GM12878 (cell line): ENCODE results near the gene WWC2. TPM values are rescaled to one million over a fixed set of nuclear protein-coding genes. Genes with fewer than 3 reads are reported as not detected.
A peak's percentile ranks its signal among the peaks of the same experiment; 100 is the strongest.

Experiments used
- ATAC-seq: fragments of 200-7000 bp; cut with Tn5 transposase; 3 replicates; pipeline ENCODE4 v1.9.1; 2020; ENCODE audit warnings: mild to moderate bottlenecking, moderate library complexity
- BruUV-seq: library from RNA; stranded (reverse); fragments of 400-500 nt; replicated peaks from 2 replicates; lab custom pipeline; 2021; lab: Mats Ljungman, UMichigan
- CTCF ChIA-PET: fragments of 300-600 bp; sonication (Branson Sonifier 250); formaldehyde crosslinking; extraction: SDS; loops from one replicate; lab custom pipeline; 2021; ENCODE audit warnings: inconsistent platforms; lab: Yijun Ruan, JAX
- POLR2A ChIA-PET: fragments of 350-600 bp; formaldehyde crosslinking; extraction: SDS; loops from one replicate; lab custom pipeline; 2021; ENCODE audit warnings: inconsistent platforms; lab: Charles Lee
- RAD21 ChIA-PET: fragments of 300-600 bp; sonication (Branson Sonifier 250); formaldehyde crosslinking; loops from one replicate; lab custom pipeline; 2023; ENCODE audit warnings: antibody characterized with exemption; ENCODE audit not compliant: unreplicated experiment; lab: Charles Lee
- SMC1A ChIA-PET: fragments of 300-600 bp; sonication (Branson Sonifier 250); formaldehyde crosslinking; loops from one replicate; lab custom pipeline; 2023; ENCODE audit not compliant: unreplicated experiment, uncharacterized antibody; lab: Charles Lee
- DNase-seq: peaks from one replicate; pipeline ENCODE4 v3.0.0-alpha.2; 2011; ENCODE audit warnings: low read depth, low spot score
- FAIRE-seq: peaks from 3 replicates; lab custom pipeline; 2011; peaks lifted over from hg19 to GRCh38; lab: Jason Lieb, UNC
- H2AFZ ChIP-seq: 2 replicates; pipeline ENCODE4 v1.6.0; 2011; ENCODE audit warnings: low read depth, low read length, control low read depth; ENCODE audit not compliant: control insufficient read depth
- H3K27ac ChIP-seq: 2 replicates; pipeline ENCODE4 v1.5.1; 2011; ENCODE audit warnings: control low read depth; ENCODE audit not compliant: control insufficient read depth, insufficient read depth
- H3K27me3 ChIP-seq, 2 experiments: replicated peaks in 1 of 2; 2 replicates each; pipeline versions ENCODE4 v1.6.0 to v1.6.1; 2011; ENCODE audit warnings: low read length in 1 of 2; ENCODE audit not compliant: control insufficient read depth in 2 of 2, insufficient read depth in 2 of 2
- H3K36me3 ChIP-seq, 2 experiments: 2 replicates each; pipeline ENCODE4 v1.5.1; 2011; ENCODE audit warnings: low read length in 1 of 2; ENCODE audit not compliant: control insufficient read depth in 2 of 2, insufficient read depth in 2 of 2
- H3K4me1 ChIP-seq: 2 replicates; pipeline ENCODE4 v1.6.1; 2011; ENCODE audit warnings: mild to moderate bottlenecking, low read length, moderate library complexity, mixed read lengths; ENCODE audit not compliant: control insufficient read depth, insufficient read depth
- H3K4me2 ChIP-seq: 2 replicates; pipeline ENCODE4 v1.6.0; 2011; ENCODE audit warnings: control low read depth; ENCODE audit not compliant: control insufficient read depth, insufficient read depth
- H3K4me3 ChIP-seq: fragments of 200-600 bp; sonication (generic); 2 replicates; pipeline ENCODE4 v1.5.1; 2016
- H3K79me2 ChIP-seq: 2 replicates; pipeline ENCODE4 v1.6.0; 2011; ENCODE audit warnings: low read length; ENCODE audit not compliant: control insufficient read depth, insufficient read depth
- H3K9ac ChIP-seq: 2 replicates; pipeline ENCODE4 v1.8.0; 2011; ENCODE audit warnings: low read length, control low read depth, mixed read lengths; ENCODE audit not compliant: control insufficient read depth, insufficient read depth
- H3K9me3 ChIP-seq: replicated peaks from 3 replicates; pipeline ENCODE4 v1.5.1; 2011; ENCODE audit warnings: mild to moderate bottlenecking, low read length; ENCODE audit not compliant: control insufficient read depth, insufficient read depth
- H4K20me1 ChIP-seq: 2 replicates; pipeline ENCODE4 v1.6.0; 2011; ENCODE audit not compliant: control insufficient read depth, insufficient read depth
- BHLHE40 ChIP-seq, 2 experiments: fragments of 450-650 bp in 1 of 2; IDR thresholded peaks; 2 replicates each; pipeline ENCODE4 v1.6.1; 2011 to 2017; ENCODE audit warnings: low read depth in 2 of 2, borderline replicate concordance in 1 of 2, improper control_type of control experiment in 1 of 2, low read length in 1 of 2, mild to moderate bottlenecking in 1 of 2
- BMI1 ChIP-seq: fragments of 450-650 bp; IDR thresholded peaks from 2 replicates; pipeline ENCODE4 v1.6.1; 2016; ENCODE audit warnings: mild to moderate bottlenecking, moderate library complexity, borderline replicate concordance
- EP300 ChIP-seq, 2 experiments: fragments of 150-350 bp in 1 of 2; IDR thresholded peaks; 2 replicates each; pipeline ENCODE4 v1.6.1; 2011 to 2012; ENCODE audit warnings: low read depth in 2 of 2, low read length in 2 of 2, borderline replicate concordance in 1 of 2, improper control_type of control experiment in 1 of 2, inconsistent platforms in 1 of 2; ENCODE audit not compliant: control insufficient read depth in 1 of 2
- RELB ChIP-seq: fragments of 450-650 bp; IDR thresholded peaks from 2 replicates; pipeline ENCODE4 v1.6.1; 2017; ENCODE audit warnings: low read depth, mild to moderate bottlenecking, moderate library complexity
- WRNIP1 ChIP-seq: IDR thresholded peaks from 2 replicates; pipeline ENCODE4 v1.6.1; 2011; ENCODE audit warnings: low read depth, low read length, improper control_type of control experiment, borderline replicate concordance
- WGBS: methylation state at CpG from one replicate; pipeline ENCODE4 v1.1.6; 2016; ENCODE audit warnings: low lambda C conversion rate; ENCODE audit not compliant: insufficient replicate concordance, insufficient coverage; ENCODE audit errors: missing lambda C conversion rate; 5-methylcytosine and 5-hydroxymethylcytosine counted together
- in situ Hi-C: fragments of 300-500 bp; cut with MboI; formaldehyde crosslinking; loops from 9 replicates; pipeline ENCODE4 v1.14.3; 2018; ENCODE audit warnings: mixed read lengths
- intact Hi-C: fragments of 100-400 bp; cut with micrococcal nuclease; formaldehyde crosslinking; loops from one replicate; pipeline ENCODE4 v1.14.2; 2022; ENCODE audit not compliant: unreplicated experiment
- polyA plus RNA-seq, 11 experiments: library from polyadenylated mRNA; depleted of rRNA in 4 of 11; unstranded in 6 of 11; stranded (reverse) in 5 of 11; fragments of >200 nt; fragmentation: Nextera tagmentation in 4 of 11; fragmentation: Illumina TruSeq in 1 of 11; extraction: Ambion mirVana in 4 of 11; extraction: Trizol in 1 of 11; gene quantifications; 1 replicate in 1 of 11; 2 replicates in 10 of 11; pipeline versions ENCODE4 v1.2.1 to v1.2.3, GENCODE V29; 2011 to 2016; ENCODE audit warnings: inconsistent platforms in 2 of 11, missing spikeins in 2 of 11, low read depth in 1 of 11
- total RNA-seq, 4 experiments: library from RNA; depleted of rRNA in 3 of 4; stranded (reverse); fragments of >200 nt in 3 of 4; fragmentation: Illumina TruSeq in 1 of 4; extraction: Trizol in 1 of 4; gene quantifications; 2 replicates each; pipeline versions ENCODE4 v1.2.1 to v1.2.3, GENCODE V29; 2013 to 2021

WWC2 gene
- total and polyA plus RNA-seq, 10 of the 15 experiments (the other 5 are each of a cell fraction or from before 2014, with no cell fraction given): 0.02 to 0.72 (median 0.06) TPM; not detected in 3

- no peaks in the 10 kb centered on the region for H3K27me3 ChIP-seq
- H3K36me3 ChIP-seq: no peaks in the 10 kb centered on the region
- in situ Hi-C loops: no loop called here
- no peak for TF ChIP-seq BMI1
- TF ChIP-seq RELB: no peak
- TF ChIP-seq BHLHE40 (IDR thresholded peaks at IDR 0.05; ENCODE audit: borderline replicate concordance in 1 of 2, low read depth in 2 of 2, low read length in 1 of 2): peak in 1 of 2 experiments; percentile 33; a peak in 1 of 4 replicates
- TF ChIP-seq WRNIP1: no peak
- peak in 1 of 2 experiments; percentile 24; a peak in 1 of 4 replicates for TF ChIP-seq EP300 (IDR thresholded peaks at IDR 0.05; ENCODE audit: borderline replicate concordance in 1 of 2, control insufficient read depth in 1 of 2, low read depth in 2 of 2, low read length in 2 of 2)
- TF ChIP-seq, all 136 proteins: peak for 2
- ChIA-PET SMC1A (interaction anchor here (0.9 to 1.5 kb wide), 5 partner anchors 12 to 109 kb away, joined by 3 to 4 read pairs (median 3); no protein-coding TSS in a partner anchor), RAD21 (interaction anchor here (1.0 to 1.8 kb wide), 3 partner anchors 11 to 30 kb away, joined by 4 to 7 read pairs (median 5); no protein-coding TSS in a partner anchor), POLR2A (interaction anchor here (0.9 kb wide), 1 partner anchor 15 kb away, joined by 3 read pairs; no protein-coding TSS in a partner anchor), CTCF (interaction anchor here (1.0 to 1.5 kb wide), 3 partner anchors 17 to 120 kb away, joined by 3 to 5 read pairs (median 4); no protein-coding TSS in a partner anchor)
- Histone ChIP-seq H2AFZ (no peak overlapping the region), H3K9ac (no peak overlapping the region), H3K4me3 (no peak overlapping the region), H3K79me2 (no peaks in the 10 kb centered on the region), H3K4me2 (no peak overlapping the region), H3K27ac (no peak overlapping the region), H4K20me1 (no peaks in the 10 kb centered on the region), H3K9me3 (no peaks in the 10 kb centered on the region), H3K4me1 (no peaks in the 10 kb centered on the region)
- no TSS peak for BruUV-seq
- 12% methylated on average over 2 of the region's 2 CpGs for WGBS
- no peak for FAIRE-seq
- ATAC-seq: peak; percentile 75
- DNase-seq: no peak
- intact Hi-C loops: loop anchor here (10.0 kb wide), 1 partner anchor 218 kb away; the partner anchor contains the start of gene ING2
These were observed 188.2 kb downstream of the WWC2 start for GRCh38 chr4:183287309-183287659.
